HL-60/S4 (cell line): ENCODE data around the gene MYL3.

ENCODE experiments used
- in situ Hi-C: fragments of 300-500 bp; cut with MboI; formaldehyde crosslinking; loops from 2 replicates; pipeline ENCODE4 v1.14.3; 2022; ENCODE audit warnings: low sequenced_read_pairs

MYL3 gene

GRCh38 chr3:46884929-46885328, 21.7 kb upstream of the MYL3 start:
- in situ Hi-C loops = loop anchor here (25.0 kb wide), 1 partner anchor 173 kb away; the partner anchor contains the start of genes PRSS50 and TMIE

DNA sequence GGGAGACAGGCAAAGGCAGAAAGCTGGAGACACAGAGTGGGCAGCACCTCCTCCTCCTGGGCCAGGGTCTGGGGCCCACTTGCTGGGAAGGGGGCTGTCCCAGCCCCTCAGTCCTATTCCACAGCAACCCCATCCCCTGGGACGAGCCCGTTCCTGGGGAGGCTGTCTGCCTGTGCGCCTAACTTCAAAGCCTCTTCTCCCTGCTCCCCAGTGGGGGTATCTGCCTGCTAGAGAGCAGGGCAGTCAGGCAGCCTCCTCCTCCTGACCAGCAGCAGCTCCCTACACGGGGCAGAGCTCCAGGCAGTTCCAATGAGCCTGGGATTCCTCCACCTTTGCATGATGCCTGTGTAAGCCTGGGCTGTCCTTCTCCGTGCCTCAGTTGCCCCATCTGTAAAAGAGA, 21.2 kb upstream of the MYL3 start:
- in situ Hi-C loops = loop anchor here (25.0 kb wide), 1 partner anchor 172 kb away; the partner anchor contains the start of genes PRSS50 and TMIE

GRCh38 chr3:46883830-46884185, 20.6 kb upstream of the MYL3 start:
- in situ Hi-C loops = loop anchor here (25.0 kb wide), 1 partner anchor 172 kb away; the partner anchor contains the start of genes PRSS50 and TMIE

GRCh38 chr3:46883054-46883829, 20.0 kb upstream of the MYL3 start:
- in situ Hi-C loops = loop anchor here (25.0 kb wide), 1 partner anchor 171 kb away; the partner anchor contains the start of genes PRSS50 and TMIE

DNA sequence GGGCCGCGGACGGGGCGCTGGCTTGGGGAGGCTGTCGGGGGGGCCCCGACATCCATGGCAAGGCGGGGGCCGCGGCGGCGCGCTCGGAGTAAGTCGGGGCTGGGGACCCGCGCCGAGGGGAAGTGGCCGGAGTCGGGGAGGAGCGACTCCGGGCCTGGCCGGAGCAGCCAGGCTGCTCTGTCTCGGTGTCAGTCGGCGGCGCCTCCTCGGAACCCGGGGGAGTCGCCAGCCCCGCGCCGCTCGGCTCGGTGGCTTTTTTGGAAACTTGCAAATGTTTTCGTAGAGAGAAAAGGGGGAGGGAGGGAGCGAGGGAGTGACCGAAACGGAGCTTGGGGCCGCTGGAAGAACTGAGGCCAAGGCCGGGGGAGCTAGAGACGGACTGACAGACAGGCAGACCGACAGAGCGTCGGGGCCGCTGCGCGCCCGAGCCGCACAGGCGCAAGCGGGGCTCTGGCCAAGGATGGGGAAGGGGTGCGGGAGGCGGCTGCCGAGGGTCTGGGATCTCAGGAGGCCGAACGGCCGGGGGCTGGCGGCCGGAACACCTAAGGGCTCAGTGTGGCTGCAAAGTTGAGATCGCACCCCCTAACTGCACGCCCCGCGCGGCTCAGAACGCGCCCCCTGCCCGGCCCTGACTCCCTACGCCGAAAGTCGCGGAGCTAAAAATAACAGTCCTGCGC, 19.3 kb upstream of the MYL3 start:
- in situ Hi-C loops = loop anchor here (25.0 kb wide), 1 partner anchor 170 kb away; the partner anchor contains the start of genes PRSS50 and TMIE

DNA sequence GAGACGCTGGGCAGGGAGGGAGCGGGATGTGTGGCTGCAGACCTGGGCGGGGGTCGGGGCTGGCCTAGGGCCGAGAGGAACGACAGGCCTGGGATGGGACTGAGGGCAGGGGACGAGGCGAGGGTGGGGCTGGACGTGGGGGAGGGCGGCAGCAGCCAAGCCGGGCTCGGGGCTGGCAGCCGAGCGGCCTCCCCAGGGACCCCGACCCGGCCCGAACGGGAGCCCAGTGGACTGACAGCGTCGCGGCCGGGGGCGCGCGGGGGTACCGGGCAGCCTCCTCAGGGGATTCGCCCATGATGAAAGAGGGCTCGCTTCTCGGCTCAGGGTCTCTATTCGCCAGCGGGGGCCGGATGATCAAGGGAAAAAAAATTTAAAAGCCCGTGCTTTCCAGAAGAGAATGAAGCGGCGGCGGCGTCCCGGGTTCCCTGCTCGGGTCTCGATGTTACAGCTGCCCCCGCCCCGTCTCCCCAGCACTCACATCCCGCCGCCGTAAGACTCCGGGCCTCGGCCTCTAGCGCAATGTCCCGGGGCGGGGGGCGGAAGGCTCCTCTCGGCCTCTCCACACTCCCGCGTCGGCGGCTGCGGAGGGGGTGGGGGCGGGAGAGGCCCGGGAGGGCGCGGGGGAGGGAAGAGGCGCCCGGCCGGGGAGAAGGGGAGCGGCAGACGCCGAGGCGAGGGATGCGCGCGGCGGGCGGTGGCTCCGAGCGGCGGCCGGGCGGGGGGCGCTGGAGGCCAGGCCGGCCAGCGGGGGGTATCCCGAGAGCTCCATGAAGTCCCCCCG, 18.5 kb upstream of the MYL3 start:
- in situ Hi-C loops = loop anchor here (25.0 kb wide), 1 partner anchor 169 kb away; the partner anchor contains the start of genes PRSS50 and TMIE

DNA sequence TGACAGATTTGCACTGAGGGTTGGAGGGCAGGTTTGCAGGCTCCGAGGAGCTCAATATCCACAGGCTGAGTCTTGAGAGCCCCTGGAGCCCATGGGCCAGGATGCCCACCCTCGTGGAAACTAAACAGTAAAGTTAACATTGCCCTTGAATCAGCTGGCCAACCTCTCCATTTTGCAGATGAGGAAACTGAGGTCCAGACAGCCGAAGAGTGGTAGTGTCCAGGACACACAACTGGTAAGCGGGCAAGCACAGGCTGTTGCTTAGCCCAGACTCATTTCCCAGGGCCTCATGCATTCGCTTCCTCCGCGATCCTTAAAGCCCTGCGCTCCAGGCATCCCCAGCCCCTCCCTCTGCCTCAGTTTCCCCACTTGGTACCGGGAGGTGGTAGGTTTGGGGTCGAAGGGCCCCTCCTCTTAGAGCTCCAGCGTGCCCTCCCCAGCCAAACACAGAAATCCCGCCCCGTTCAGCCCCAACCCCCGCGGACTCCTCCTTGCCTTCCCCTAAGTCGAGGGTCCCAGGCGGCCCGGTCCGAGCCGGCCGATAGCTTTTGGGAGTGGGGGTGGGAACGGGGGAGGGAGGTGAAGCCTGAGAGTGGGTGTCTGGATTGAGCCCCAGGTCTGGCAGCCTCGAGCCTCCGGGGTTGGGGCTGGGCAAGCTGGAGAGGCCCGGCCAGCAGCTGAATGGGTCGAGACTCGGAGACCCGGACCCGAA, 17.8 kb upstream of the MYL3 start:
- in situ Hi-C loops = loop anchor here (25.0 kb wide), 1 partner anchor 169 kb away; the partner anchor contains the start of genes PRSS50 and TMIE

GRCh38 chr3:46878781-46879436, 15.7 kb upstream of the MYL3 start:
- in situ Hi-C loops = loop anchor here (25.0 kb wide), 1 partner anchor 167 kb away; the partner anchor contains the start of genes PRSS50 and TMIE

DNA sequence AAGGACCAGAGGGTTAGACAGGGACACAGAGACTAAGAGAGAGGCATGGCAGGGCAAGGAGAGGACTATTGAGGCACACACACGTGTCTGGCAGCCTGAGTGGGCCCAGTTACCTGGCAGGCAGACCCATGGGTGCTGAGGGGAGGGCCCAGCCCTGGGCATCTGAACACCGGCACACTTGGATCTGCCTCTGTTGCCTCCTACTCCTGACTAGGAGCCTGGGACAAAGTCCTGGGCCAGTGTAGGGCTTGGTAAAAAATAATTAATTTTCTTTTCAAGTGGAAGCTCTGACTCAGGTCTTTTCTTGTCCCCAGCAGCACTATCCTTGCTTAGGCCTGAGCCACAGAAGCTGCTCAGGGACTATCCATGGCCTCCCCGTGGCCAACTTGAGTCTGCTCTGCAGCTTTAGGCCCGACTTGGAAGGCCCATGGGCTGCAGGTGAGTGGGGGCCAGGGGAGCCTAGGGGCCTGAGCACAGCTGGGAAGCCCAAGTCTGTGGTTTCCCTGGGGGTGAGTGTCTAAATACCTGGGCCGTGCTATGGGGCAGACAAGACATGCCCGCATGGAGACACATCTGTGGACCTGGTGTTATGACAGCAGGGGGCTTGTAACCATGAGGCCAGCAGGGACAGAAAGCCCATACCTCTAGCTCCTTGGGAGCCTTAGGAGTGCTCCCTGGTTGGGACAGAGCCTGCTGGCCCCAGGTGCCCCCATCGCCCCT, 14.3 kb upstream of the MYL3 start, which contains the start of gene PTH1R:
TSS of gene PTH1R (plus strand) at position 316 of the 720 bp plus-strand sequence. CDS start 5,839 bp downstream, outside the sequence.
- in situ Hi-C loops = loop anchor here (25.0 kb wide), 1 partner anchor 165 kb away; the partner anchor contains the start of genes PRSS50 and TMIE

DNA sequence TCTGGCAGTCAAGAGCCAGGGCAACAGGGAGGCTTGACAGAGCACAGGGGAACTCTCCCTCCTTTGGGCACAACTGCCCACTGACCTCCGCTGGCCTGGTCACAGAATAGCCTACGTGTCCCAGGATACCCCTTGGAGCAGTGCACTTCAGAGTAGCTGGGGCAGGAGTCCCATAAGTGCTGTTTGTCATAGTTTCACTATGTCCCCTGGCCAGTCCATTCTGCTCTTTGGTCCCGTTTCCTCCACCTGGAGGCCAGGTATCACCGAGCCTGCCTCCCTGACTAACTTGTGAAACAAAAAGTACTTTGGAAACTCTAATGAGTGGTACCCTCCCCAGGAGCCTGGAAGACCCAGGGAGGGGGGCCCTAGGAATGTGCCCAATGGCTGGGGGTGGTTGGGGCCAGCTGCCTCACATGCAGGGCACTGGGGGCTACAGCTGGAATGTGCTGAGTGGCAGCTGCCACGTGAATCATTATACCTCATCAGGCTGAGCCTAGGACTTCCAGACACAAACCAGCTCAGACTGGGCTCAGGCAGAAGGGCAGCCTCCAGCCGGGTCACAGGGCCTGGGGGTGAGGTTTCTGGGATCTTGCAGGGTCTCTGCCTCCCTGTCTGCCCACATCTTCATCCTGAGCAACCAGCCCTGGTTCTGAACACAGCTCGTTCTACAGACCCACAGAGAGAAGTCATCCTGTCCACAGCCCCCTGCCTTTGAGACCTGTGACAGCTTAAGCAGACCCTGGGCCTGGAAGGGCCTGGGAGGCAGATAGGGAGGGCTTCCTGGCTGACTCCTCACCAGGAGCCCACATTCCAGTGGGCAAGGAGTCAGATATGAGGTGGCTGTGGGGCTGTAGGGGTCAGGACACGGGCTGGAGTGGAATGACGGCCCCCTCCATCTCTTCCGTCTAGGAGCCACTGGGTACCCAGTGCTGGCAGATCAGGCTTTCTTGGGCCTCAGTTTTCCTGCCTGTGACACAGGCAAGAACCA, 13.4 kb upstream of the MYL3 start:
- in situ Hi-C loops = loop anchor here (25.0 kb wide), 1 partner anchor 164 kb away; the partner anchor contains the start of genes PRSS50 and TMIE

GRCh38 chr3:46875560-46875959, 12.3 kb upstream of the MYL3 start:
- in situ Hi-C loops = loop anchor here (25.0 kb wide), 1 partner anchor 163 kb away; the partner anchor contains the start of genes PRSS50 and TMIE

DNA sequence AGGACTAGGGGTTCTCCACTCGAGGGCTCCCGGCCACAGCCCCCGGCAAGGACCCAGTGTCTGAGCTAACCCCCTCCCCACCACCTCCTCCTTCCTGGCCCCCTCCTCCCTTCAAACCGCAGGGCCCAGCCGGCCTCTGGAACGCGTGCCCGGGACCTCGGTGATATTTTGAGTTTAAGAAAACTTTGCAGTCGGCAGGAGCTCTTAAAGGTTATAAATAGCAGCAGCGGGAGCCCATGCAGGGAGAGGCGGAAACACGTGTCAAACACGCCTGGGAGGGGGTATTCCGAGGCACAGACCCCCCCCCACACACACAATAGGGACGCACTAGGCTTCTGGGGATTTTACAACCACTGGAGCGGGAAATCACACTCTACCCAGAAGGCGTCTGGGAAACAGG, 11.2 kb upstream of the MYL3 start:
- in situ Hi-C loops = loop anchor here (25.0 kb wide), 1 partner anchor 488 kb away; no protein-coding TSS in a partner anchor

DNA sequence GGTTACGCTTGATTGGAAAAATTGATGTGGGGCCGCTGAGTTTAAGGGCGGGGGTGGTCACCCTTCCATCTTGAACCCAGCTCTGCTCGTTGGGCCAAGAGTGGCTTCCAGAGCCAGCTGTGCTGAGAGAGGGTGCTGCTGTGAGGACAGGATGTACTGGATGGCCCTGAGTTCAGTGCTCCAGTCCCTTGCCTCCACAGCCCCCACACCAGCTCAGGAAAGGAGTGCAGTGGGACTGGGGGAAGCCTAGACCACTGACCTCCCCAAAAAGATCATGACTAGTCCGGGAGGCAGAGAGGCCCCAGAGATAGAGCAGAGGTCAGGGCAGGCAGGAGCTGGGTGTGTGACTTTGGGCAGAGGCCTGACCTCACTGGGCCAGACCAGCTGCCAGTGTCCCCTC, 10.3 kb upstream of the MYL3 start:
- in situ Hi-C loops = loop anchor here (25.0 kb wide), 1 partner anchor 489 kb away; no protein-coding TSS in a partner anchor

GRCh38 chr3:46871222-46871621, 8.0 kb upstream of the MYL3 start:
- in situ Hi-C loops = loop anchor here (25.0 kb wide), 1 partner anchor 491 kb away; no protein-coding TSS in a partner anchor

- in situ Hi-C loops = loop anchor here (25.0 kb wide), 1 partner anchor 492 kb away; no protein-coding TSS in a partner anchor
These were observed 7.4 kb upstream of the MYL3 start for GRCh38 chr3:46870651-46871050.

DNA sequence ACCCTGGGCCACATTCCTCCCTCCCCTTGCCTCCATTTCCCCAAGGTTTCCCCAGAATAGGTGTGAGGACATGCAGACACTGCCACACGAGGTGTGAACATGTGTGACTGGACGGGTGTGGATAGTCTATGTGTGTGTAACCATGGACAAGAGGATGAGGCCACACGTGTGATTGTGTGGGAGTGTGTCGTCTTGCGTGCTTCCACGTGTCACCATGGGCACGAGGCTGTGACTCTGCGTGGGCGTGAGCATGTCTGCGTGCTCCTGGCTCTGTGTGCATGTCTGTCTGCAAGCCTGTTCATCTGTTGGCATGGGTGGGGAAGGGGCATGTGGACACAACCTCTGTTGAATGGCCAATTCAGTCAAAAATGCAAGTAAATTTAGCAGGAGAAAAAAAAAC, 6.2 kb upstream of the MYL3 start:
- in situ Hi-C loops = loop anchor here (25.0 kb wide), 1 partner anchor 493 kb away; no protein-coding TSS in a partner anchor

DNA sequence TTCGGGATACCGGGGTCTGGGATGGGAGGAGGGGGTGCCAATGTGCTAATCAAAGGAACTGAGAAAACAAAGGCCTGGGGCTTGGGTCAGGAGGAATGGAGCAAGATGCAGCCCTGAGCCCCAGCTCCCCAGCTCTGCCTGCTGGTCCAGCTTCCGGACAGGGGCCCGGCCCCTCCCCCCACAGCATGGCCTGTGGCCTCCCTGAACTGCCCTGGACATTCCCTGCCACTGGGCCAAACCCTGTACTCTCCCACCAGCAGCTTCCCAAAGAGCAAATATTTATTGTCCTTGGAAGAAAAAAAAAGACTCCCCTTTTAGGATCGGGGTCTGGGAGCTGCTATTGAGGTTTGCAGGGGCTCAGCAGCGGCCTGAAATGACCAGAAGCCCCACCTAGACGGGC, 5.7 kb upstream of the MYL3 start:
- in situ Hi-C loops = loop anchor here (25.0 kb wide), 1 partner anchor 493 kb away; no protein-coding TSS in a partner anchor
